ENCODE data around the gene KIAA0753. TPM values are rescaled to one million over a fixed set of nuclear protein-coding genes. Genes with fewer than 3 reads are reported as not detected.
A peak's percentile ranks its signal among the peaks of the same experiment; 100 is the strongest.

KIAA0753 gene
- total RNA-seq, 1 experiment from 2014 or later, result 18.3 TPM

- peaks cover 43% of the 10 kb centered on the region for H3K79me2 ChIP-seq (ENCODE audit: insufficient read depth, low read length)
- ChIA-PET CTCF (interaction anchor here (1.0 to 1.3 kb wide), 2 partner anchors 179 to 353 kb away, joined by 3 read pairs; no protein-coding TSS in a partner anchor), RAD21 (ENCODE audit: low non-redundant PET in 1 of 2, low total read pairs in 2 of 2, uncharacterized antibody in 2 of 2, unreplicated experiment in 2 of 2) (no interaction called here), POLR2A (interaction anchor here (0.8 to 1.4 kb wide), 2 partner anchors 10 to 373 kb away, joined by 3 to 7 read pairs; no protein-coding TSS in a partner anchor)
- peaks cover 18 to 22% of the 10 kb centered on the region in 2 experiments; a peak in 3 of 4 replicates for H3K36me3 ChIP-seq (ENCODE audit: control insufficient read depth in 1 of 2, insufficient read depth in 2 of 2, low read length in 2 of 2)
- ATAC-seq (no peak), DNase-seq (ENCODE audit: low read depth, low spot score) (no peak)
- BruUV-seq (replicated peaks), result TSS peak; percentile 62
- intact Hi-C loops (cut with micrococcal nuclease), result no loop called here
- no peak for TF ChIP-seq FOSL1 (IDR thresholded peaks at IDR 0.05; ENCODE audit: low read depth)
- no peaks in the 10 kb centered on the region for H3K9me2 ChIP-seq (ENCODE audit: insufficient read depth)
- peaks cover 11 to 15% of the 10 kb centered on the region in 2 experiments for H3K4me1 ChIP-seq (ENCODE audit: control insufficient read depth in 1 of 2, insufficient read depth in 2 of 2, low read length in 2 of 2)
- H2AFZ ChIP-seq (ENCODE audit: low read depth, low read length, poor library complexity, severe bottlenecking), result no peak overlapping the region
- H3K27ac ChIP-seq (ENCODE audit: low read depth, low read length), result peak overlapping the region; percentile 82; the same call in 1 of the 2 replicates
- peak overlapping the region; percentile 70 to 92 for H3K4me3 ChIP-seq (replicated peaks in 1 of 2; ENCODE audit: low read depth in 1 of 2, low read length in 2 of 2)
- H3K9ac ChIP-seq (ENCODE audit: low read length), result peak overlapping the region; percentile 80
- 0 out of 2 replicates have a peak, but pooled peaks cover 8% of the 10 kb centered on the region for H4K20me1 ChIP-seq (ENCODE audit: insufficient read depth)
- no peaks in the 10 kb centered on the region for H3K9me3 ChIP-seq (ENCODE audit: control insufficient read depth in 1 of 2, insufficient read depth in 1 of 2, low read depth in 1 of 2, low read length in 2 of 2)
- H3K4me2 ChIP-seq (ENCODE audit: low read length), result peak overlapping the region; percentile 65
- H3K27me3 ChIP-seq (ENCODE audit: insufficient read depth, low read length), result no peaks in the 10 kb centered on the region
These were observed 11.5 kb upstream of the KIAA0753 start for GRCh38 chr17:6651919-6652452.

- Histone ChIP-seq H3K9ac (ENCODE audit: low read length) (peak within 1 kb of the TSS; percentile 80), H3K36me3 (ENCODE audit: control insufficient read depth in 1 of 2, insufficient read depth in 2 of 2, low read length in 2 of 2) (peaks cover 18 to 22% of the 10 kb centered on the region in 2 experiments; a peak in 3 of 4 replicates), H2AFZ (ENCODE audit: low read depth, low read length, poor library complexity, severe bottlenecking) (no peak within 1 kb of the TSS), H3K4me3 (replicated peaks in 1 of 2; ENCODE audit: low read depth in 1 of 2, low read length in 2 of 2) (peak within 1 kb of the TSS; percentile 70 to 92), H3K4me1 (ENCODE audit: control insufficient read depth in 1 of 2, insufficient read depth in 2 of 2, low read length in 2 of 2) (peaks cover 11 to 15% of the 10 kb centered on the region in 2 experiments), H3K9me2 (ENCODE audit: insufficient read depth) (no peaks in the 10 kb centered on the region), H3K27me3 (ENCODE audit: insufficient read depth, low read length) (no peaks in the 10 kb centered on the region), H3K79me2 (ENCODE audit: insufficient read depth, low read length) (peaks cover 48% of the 10 kb centered on the region), H3K4me2 (ENCODE audit: low read length) (peak within 1 kb of the TSS; percentile 65), H3K9me3 (ENCODE audit: control insufficient read depth in 1 of 2, insufficient read depth in 1 of 2, low read depth in 1 of 2, low read length in 2 of 2) (no peaks in the 10 kb centered on the region), H4K20me1 (ENCODE audit: insufficient read depth) (0 out of 2 replicates have a peak, but pooled peaks cover 8% of the 10 kb centered on the region), H3K27ac (ENCODE audit: low read depth, low read length) (peak within 1 kb of the TSS; percentile 82)
- CTCF ChIA-PET, result interaction anchor here (1.0 to 1.3 kb wide), 3 partner anchors 178 to 353 kb away, joined by 3 read pairs; no protein-coding TSS in a partner anchor
- no TSS peak for BruUV-seq (replicated peaks)
- intact Hi-C loops (cut with micrococcal nuclease), result no loop called here
- ATAC-seq (peak; percentile 96), DNase-seq (ENCODE audit: low read depth, low spot score) (peak; percentile 84)
- POLR2A ChIA-PET, result interaction anchor here (0.8 to 1.4 kb wide), 2 partner anchors 9 to 374 kb away, joined by 3 to 7 read pairs; no protein-coding TSS in a partner anchor
- RAD21 ChIA-PET (ENCODE audit: low non-redundant PET in 1 of 2, low total read pairs in 2 of 2, uncharacterized antibody in 2 of 2, unreplicated experiment in 2 of 2), result no interaction called here
- TF ChIP-seq TCF7L2 (IDR thresholded peaks at IDR 0.05; ENCODE audit: borderline replicate concordance, extremely low read depth, insufficient read depth, insufficient read length) (no peak), ATF3 (IDR thresholded peaks at IDR 0.05) (no peak), CEBPB (IDR thresholded peaks at IDR 0.05; ENCODE audit: low read depth) (no peak), SP1 (IDR thresholded peaks at IDR 0.05; ENCODE audit: low read depth) (peak; percentile 63), SIN3A (IDR thresholded peaks at IDR 0.05; ENCODE audit: low read depth) (peak; percentile 74; the same call in 1 of the 2 replicates), FOSL1 (IDR thresholded peaks at IDR 0.05; ENCODE audit: low read depth) (no peak), POLR2AphosphoS5 (IDR thresholded peaks at IDR 0.05; ENCODE audit: low read depth, low read length) (peak; percentile 90), ZBTB33 (IDR thresholded peaks at IDR 0.05; ENCODE audit: extremely low read depth, insufficient replicate concordance, low read length) (no peak), RAD21 (IDR thresholded peaks at IDR 0.05; ENCODE audit: low read depth) (no peak), EZH2 (IDR thresholded peaks at IDR 0.05) (no peak), ZFX (IDR thresholded peaks at IDR 0.05) (no peak), JUND (IDR thresholded peaks at IDR 0.05) (no peak), YY1 (IDR thresholded peaks at IDR 0.05; ENCODE audit: extremely low read depth, insufficient replicate concordance, low read depth, low read length) (peak; percentile 77), SRF (IDR thresholded peaks at IDR 0.05; ENCODE audit: low read depth) (no peak), MAX (IDR thresholded peaks at IDR 0.05) (peak; percentile 34), ELF1 (IDR thresholded peaks at IDR 0.05; ENCODE audit: borderline replicate concordance, low read depth) (peak; percentile 52; the same call in 1 of the 2 replicates), EGR1 (IDR thresholded peaks at IDR 0.05; ENCODE audit: low read depth) (no peak; the same call in 1 of the 2 replicates), ZNF274 (IDR thresholded peaks at IDR 0.05; ENCODE audit: low read depth, low read length) (no peak), CBX3 (IDR thresholded peaks at IDR 0.05; ENCODE audit: low read depth) (no peak)
These were observed 10.9 kb upstream of the KIAA0753 start, which contains the start of the genes C17orf100 and MED31 for GRCh38 chr17:6651354-6651918. Gene C17orf100, plus strand, starts transcription at chr17:6651762. Its CDS starts 152 bp downstream, at chr17:6651914. Gene MED31, minus strand, starts transcription at chr17:6651605. Its CDS starts 77 bp downstream, at chr17:6651528.
